ENCODE results near the gene FKBP5.

GRCh38 chr6:35710241-35710847 lies 21.6 kb upstream of the FKBP5 start:
- TF ChIP-seq PML (IDR thresholded peaks at IDR 0.05; ENCODE audit: low read length) (no peak), TBL1XR1 (IDR thresholded peaks at IDR 0.05; ENCODE audit: low read depth, low read length) (no peak), EGR1 (IDR thresholded peaks at IDR 0.05; ENCODE audit: borderline replicate concordance in 1 of 2, low read depth in 2 of 2, low read length in 2 of 2) (no peak)
- TF ChIP-seq, protein P1, sequence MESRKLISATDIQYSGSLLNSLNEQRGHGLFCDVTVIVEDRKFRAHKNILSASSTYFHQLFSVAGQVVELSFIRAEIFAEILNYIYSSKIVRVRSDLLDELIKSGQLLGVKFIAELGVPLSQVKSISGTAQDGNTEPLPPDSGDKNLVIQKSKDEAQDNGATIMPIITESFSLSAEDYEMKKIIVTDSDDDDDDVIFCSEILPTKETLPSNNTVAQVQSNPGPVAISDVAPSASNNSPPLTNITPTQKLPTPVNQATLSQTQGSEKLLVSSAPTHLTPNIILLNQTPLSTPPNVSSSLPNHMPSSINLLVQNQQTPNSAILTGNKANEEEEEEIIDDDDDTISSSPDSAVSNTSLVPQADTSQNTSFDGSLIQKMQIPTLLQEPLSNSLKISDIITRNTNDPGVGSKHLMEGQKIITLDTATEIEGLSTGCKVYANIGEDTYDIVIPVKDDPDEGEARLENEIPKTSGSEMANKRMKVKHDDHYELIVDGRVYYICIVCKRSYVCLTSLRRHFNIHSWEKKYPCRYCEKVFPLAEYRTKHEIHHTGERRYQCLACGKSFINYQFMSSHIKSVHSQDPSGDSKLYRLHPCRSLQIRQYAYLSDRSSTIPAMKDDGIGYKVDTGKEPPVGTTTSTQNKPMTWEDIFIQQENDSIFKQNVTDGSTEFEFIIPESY (IDR thresholded peaks at IDR 0.05), result no peak
- TF ChIP-seq, protein P2, sequence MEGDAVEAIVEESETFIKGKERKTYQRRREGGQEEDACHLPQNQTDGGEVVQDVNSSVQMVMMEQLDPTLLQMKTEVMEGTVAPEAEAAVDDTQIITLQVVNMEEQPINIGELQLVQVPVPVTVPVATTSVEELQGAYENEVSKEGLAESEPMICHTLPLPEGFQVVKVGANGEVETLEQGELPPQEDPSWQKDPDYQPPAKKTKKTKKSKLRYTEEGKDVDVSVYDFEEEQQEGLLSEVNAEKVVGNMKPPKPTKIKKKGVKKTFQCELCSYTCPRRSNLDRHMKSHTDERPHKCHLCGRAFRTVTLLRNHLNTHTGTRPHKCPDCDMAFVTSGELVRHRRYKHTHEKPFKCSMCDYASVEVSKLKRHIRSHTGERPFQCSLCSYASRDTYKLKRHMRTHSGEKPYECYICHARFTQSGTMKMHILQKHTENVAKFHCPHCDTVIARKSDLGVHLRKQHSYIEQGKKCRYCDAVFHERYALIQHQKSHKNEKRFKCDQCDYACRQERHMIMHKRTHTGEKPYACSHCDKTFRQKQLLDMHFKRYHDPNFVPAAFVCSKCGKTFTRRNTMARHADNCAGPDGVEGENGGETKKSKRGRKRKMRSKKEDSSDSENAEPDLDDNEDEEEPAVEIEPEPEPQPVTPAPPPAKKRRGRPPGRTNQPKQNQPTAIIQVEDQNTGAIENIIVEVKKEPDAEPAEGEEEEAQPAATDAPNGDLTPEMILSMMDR (IDR thresholded peaks at IDR 0.05 in 2 of 3, conservative IDR thresholded peaks at IDR 0.05 in 1 of 3; ENCODE audit: control insufficient read depth in 2 of 3, extremely low read depth in 1 of 3, insufficient read depth in 1 of 3, low read depth in 3 of 3, low read length in 3 of 3), result no peak

Measured in GM12878 (cell line).